Loucy (cell line): Measurements from ENCODE around the gene TNFRSF13B.

Experiments
- H2AFZ ChIP-seq: fragments of 200-600 bp; sonication (generic); 2 replicates; pipeline ENCODE4 v1.6.0; 2016; ENCODE audit warnings: antibody characterized with exemption, mild to moderate bottlenecking, low read length, moderate library complexity
- H3F3A ChIP-seq: fragments of 200-600 bp; 2 replicates; pipeline ENCODE4 v1.6.0; 2016; ENCODE audit warnings: antibody characterized with exemption, low read depth, mild to moderate bottlenecking
- H3K27me3 ChIP-seq: fragments of 200-600 bp; sonication (generic); 2 replicates; pipeline ENCODE4 v1.6.1; 2014; ENCODE audit warnings: low read length, mild to moderate bottlenecking; ENCODE audit not compliant: insufficient read depth, poor library complexity, severe bottlenecking
- H3K36me3 ChIP-seq: fragments of 200-600 bp; sonication (generic); 2 replicates; pipeline ENCODE4 v1.6.1; 2016; ENCODE audit warnings: low read length; ENCODE audit not compliant: insufficient read depth
- H3K4me1 ChIP-seq: fragments of 200-600 bp; sonication (generic); 2 replicates; pipeline ENCODE4 v1.5.1; 2014; ENCODE audit warnings: low read length, mild to moderate bottlenecking; ENCODE audit not compliant: insufficient read depth, poor library complexity, severe bottlenecking
- H3K4me2 ChIP-seq: fragments of 200-600 bp; sonication (generic); 2 replicates; pipeline ENCODE4 v1.6.0; 2014; ENCODE audit warnings: antibody characterized with exemption, low read length, low read depth, mild to moderate bottlenecking; ENCODE audit not compliant: poor library complexity, severe bottlenecking
- H3K4me3 ChIP-seq: fragments of 200-600 bp; sonication (generic); 2 replicates; pipeline ENCODE4 v1.5.1; 2014; ENCODE audit warnings: low read length, mild to moderate bottlenecking, mixed read lengths; ENCODE audit not compliant: poor library complexity, severe bottlenecking
- H3K79me2 ChIP-seq: fragments of 200-600 bp; sonication (generic); 2 replicates; pipeline ENCODE4 v1.6.1; 2014; ENCODE audit warnings: low read length; ENCODE audit not compliant: insufficient read depth
- H3K9ac ChIP-seq: fragments of 200-600 bp; sonication (generic); 2 replicates; pipeline ENCODE4 v1.6.0; 2014; ENCODE audit warnings: mild to moderate bottlenecking, low read depth, low read length, moderate library complexity; ENCODE audit not compliant: poor library complexity, severe bottlenecking
- H3K9me2 ChIP-seq: fragments of 200-600 bp; sonication (generic); replicated peaks from 2 replicates; pipeline ENCODE4 v1.6.1; 2016; ENCODE audit warnings: low read depth, low read length, mixed read lengths
- H3K9me3 ChIP-seq: fragments of 200-600 bp; sonication (generic); 2 replicates; pipeline ENCODE4 v1.6.1; 2014; ENCODE audit warnings: mild to moderate bottlenecking, antibody characterized with exemption, low read length, low read depth; ENCODE audit not compliant: insufficient read depth
- H4K20me1 ChIP-seq: fragments of 200-600 bp; sonication (generic); 2 replicates; pipeline ENCODE4 v1.6.0; 2014; ENCODE audit warnings: antibody characterized with exemption, low read length, mild to moderate bottlenecking; ENCODE audit not compliant: insufficient read depth, poor library complexity, severe bottlenecking
- EZH2phosphoT487 ChIP-seq: fragments of 200-600 bp; IDR thresholded peaks from 2 replicates; pipeline ENCODE4 v1.6.1; 2018; ENCODE audit warnings: antibody characterized with exemption, mild to moderate bottlenecking, moderate library complexity, borderline replicate concordance
- TF ChIP-seq, protein P1 (sequence below): fragments of 200-600 bp; sonication (generic); conservative IDR thresholded peaks from 2 replicates; pipeline ENCODE4 v1.5.1; 2014; ENCODE audit warnings: mild to moderate bottlenecking, antibody characterized with exemption, low read length

TNFRSF13B gene

DNA sequence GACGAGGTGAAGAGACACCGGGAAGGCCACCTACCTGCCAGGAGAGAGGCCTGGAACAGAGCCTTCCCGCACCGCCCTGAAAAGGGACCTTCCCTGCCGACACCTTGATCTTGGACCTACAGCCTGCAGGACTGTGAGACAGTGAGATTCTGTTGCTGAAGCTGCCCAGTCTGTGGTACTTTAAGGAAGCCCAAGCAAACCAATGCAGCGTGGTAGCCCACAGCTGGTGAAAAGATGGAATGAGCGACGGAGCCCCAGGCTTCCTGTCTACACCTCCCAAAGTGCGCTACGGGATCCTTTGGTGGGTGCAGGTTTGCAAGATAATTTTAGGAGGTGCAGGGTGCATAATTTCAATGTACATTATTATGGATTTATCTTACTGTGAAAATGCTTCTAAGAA, 33.9 kb downstream of the TNFRSF13B start:
- no peaks in the 10 kb centered on the region for H4K20me1 ChIP-seq
- no peaks in the 10 kb centered on the region for H3K36me3 ChIP-seq
- H3K9ac ChIP-seq, result no peak overlapping the region
- peaks cover 11% of the 10 kb centered on the region for H3K4me1 ChIP-seq
- TF ChIP-seq, protein P1, sequence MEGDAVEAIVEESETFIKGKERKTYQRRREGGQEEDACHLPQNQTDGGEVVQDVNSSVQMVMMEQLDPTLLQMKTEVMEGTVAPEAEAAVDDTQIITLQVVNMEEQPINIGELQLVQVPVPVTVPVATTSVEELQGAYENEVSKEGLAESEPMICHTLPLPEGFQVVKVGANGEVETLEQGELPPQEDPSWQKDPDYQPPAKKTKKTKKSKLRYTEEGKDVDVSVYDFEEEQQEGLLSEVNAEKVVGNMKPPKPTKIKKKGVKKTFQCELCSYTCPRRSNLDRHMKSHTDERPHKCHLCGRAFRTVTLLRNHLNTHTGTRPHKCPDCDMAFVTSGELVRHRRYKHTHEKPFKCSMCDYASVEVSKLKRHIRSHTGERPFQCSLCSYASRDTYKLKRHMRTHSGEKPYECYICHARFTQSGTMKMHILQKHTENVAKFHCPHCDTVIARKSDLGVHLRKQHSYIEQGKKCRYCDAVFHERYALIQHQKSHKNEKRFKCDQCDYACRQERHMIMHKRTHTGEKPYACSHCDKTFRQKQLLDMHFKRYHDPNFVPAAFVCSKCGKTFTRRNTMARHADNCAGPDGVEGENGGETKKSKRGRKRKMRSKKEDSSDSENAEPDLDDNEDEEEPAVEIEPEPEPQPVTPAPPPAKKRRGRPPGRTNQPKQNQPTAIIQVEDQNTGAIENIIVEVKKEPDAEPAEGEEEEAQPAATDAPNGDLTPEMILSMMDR, result no peak
- no peak for TF ChIP-seq EZH2phosphoT487
- no peaks in the 10 kb centered on the region for H3K27me3 ChIP-seq
- no peaks in the 10 kb centered on the region for H3K79me2 ChIP-seq
- H3K9me2 ChIP-seq, result no peaks in the 10 kb centered on the region
- no peak overlapping the region for H2AFZ ChIP-seq
- no peaks in the 10 kb centered on the region for H3F3A ChIP-seq
- no peaks in the 10 kb centered on the region for H3K9me3 ChIP-seq
- H3K4me2 ChIP-seq, result no peak overlapping the region
- H3K4me3 ChIP-seq, result no peak overlapping the region

DNA sequence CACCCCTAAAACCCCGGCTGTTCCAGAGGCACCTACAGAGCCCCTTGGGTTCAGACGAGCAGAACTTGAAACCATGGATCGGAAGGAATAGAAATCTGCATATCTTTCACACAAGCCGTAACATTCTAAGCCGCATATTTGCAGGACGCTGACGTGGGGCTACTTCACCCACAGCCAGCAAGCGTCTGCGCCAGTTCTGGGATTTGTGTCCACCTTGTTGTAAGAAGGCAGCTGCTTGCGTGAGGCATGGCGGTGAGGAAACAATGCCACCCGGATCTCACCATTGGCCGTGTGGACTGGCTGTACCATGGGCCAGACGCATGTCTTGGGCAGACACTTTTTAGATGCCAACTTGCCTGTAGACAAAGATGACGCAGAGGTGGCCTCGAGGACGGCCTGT, 34.5 kb downstream of the TNFRSF13B start:
- Histone ChIP-seq H3K9me3 (no peaks in the 10 kb centered on the region), H3K9ac (no peak overlapping the region), H3K79me2 (no peaks in the 10 kb centered on the region), H3K27me3 (no peaks in the 10 kb centered on the region), H3K9me2 (no peaks in the 10 kb centered on the region), H3K4me1 (peaks cover 11% of the 10 kb centered on the region), H3K4me3 (no peak overlapping the region), H3F3A (no peaks in the 10 kb centered on the region), H3K4me2 (no peak overlapping the region), H2AFZ (no peak overlapping the region), H4K20me1 (no peaks in the 10 kb centered on the region), H3K36me3 (no peaks in the 10 kb centered on the region)
- TF ChIP-seq, protein P1, result no peak
- TF ChIP-seq EZH2phosphoT487, result no peak

DNA sequence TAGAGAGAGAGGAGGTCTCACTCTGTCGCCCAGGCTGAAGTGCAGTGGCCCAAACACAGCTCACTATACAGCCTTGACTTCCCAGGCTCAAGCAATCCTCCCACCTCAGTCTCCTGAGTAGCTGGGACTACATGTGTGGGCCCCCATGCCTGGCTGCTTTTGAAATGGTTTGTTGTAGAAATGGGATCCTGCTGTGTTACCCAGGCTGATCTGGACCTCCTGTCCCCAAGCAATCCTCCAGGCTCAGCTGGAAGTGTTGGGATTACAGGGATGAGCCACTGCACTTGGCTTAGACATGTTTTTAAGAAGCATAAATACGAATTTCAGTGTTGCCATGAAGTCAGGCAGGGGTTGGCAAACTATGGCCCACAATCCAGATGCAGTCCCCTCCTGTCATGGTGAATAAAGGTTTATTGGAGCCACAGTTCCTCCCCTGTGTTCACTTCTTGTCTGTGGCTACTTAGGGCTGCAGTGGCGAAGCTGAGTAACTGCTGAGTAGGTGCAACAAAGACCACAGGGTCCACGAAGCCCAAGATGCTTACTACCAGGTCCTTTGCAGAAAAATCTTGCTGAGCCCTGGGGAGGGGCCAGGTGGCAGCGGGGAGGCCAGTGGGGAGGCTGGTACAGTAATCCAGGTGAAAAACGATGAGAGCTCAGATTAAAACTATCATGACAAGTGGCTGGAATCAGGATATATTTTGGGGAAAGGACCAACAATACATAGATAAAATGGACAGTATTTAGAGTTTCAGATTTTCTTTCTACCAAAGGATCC, 35.2 kb downstream of the TNFRSF13B start:
- Histone ChIP-seq H3K4me1 (peaks cover 11% of the 10 kb centered on the region), H3K9me2 (no peaks in the 10 kb centered on the region), H3K36me3 (no peaks in the 10 kb centered on the region), H3K4me2 (no peak overlapping the region), H3K27me3 (no peaks in the 10 kb centered on the region), H3F3A (no peaks in the 10 kb centered on the region), H3K79me2 (no peaks in the 10 kb centered on the region), H3K9ac (no peak overlapping the region), H4K20me1 (no peaks in the 10 kb centered on the region), H3K9me3 (no peaks in the 10 kb centered on the region), H3K4me3 (no peak overlapping the region), H2AFZ (no peak overlapping the region)
- no peak for TF ChIP-seq EZH2phosphoT487
- TF ChIP-seq, protein P1, result no peak
